Measurements from ENCODE around the gene CYB5D1. TPM values are rescaled to one million over a fixed set of nuclear protein-coding genes. Genes with fewer than 3 reads are reported as not detected.

CYB5D1 gene
- total RNA-seq, 2 experiments from 2014 or later = 18.1 to 24.8 TPM

DNA sequence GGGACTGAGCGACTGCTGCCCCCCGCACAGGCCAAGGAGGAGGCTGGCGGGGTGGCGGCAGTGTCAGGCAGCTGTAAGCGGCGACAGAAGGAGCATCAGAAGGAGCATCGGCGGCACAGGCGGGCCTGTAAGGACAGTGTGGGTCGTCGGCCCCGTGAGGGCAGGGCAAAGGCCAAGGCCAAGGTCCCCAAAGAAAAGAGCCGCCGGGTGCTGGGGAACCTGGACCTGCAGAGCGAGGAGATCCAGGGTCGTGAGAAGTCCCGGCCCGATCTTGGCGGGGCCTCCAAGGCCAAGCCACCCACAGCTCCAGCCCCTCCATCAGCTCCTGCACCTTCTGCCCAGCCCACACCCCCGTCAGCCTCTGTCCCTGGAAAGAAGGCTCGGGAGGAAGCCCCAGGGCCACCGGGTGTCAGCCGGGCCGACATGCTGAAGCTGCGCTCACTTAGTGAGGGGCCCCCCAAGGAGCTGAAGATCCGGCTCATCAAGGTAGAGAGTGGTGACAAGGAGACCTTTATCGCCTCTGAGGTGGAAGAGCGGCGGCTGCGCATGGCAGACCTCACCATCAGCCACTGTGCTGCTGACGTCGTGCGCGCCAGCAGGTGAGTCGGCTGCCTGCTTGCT is 8.6 kb upstream of the CYB5D1 start:
- intact Hi-C loops (cut with micrococcal nuclease; ENCODE audit: unreplicated experiment) = no loop called here
- no peak overlapping the region for H3K27ac ChIP-seq (ENCODE audit: low read depth, low read length, poor library complexity, severe bottlenecking)
- no peak for DNase-seq (ENCODE audit: low spot score)
- no peaks in the 10 kb centered on the region for H3K9me2 ChIP-seq (ENCODE audit: insufficient read depth, low read length)
- H3K4me3 ChIP-seq (ENCODE audit: low read depth, low read length, poor library complexity, severe bottlenecking) = no peak overlapping the region
- POLR2A ChIA-PET = no interaction called here
- peaks cover 28% of the 10 kb centered on the region for H3K4me1 ChIP-seq (ENCODE audit: insufficient read depth, low read length, poor library complexity, severe bottlenecking)
- H3K9me3 ChIP-seq (ENCODE audit: low read length) = no peaks in the 10 kb centered on the region
- CTCF ChIA-PET (ENCODE audit: unreplicated experiment) = no interaction called here
- BruUV-seq (replicated peaks) = no TSS peak
- no peak overlapping the region for H3K4me2 ChIP-seq (ENCODE audit: low read length)
- H4K20me1 ChIP-seq (ENCODE audit: insufficient read depth, low read length) = 0 out of 2 replicates have a peak, but pooled peaks cover 8% of the 10 kb centered on the region
- H3K79me2 ChIP-seq (ENCODE audit: insufficient read depth, low read depth, low read length) = peaks cover 12% of the 10 kb centered on the region; the same call in 1 of the 2 replicates
- TF ChIP-seq, protein P1, sequence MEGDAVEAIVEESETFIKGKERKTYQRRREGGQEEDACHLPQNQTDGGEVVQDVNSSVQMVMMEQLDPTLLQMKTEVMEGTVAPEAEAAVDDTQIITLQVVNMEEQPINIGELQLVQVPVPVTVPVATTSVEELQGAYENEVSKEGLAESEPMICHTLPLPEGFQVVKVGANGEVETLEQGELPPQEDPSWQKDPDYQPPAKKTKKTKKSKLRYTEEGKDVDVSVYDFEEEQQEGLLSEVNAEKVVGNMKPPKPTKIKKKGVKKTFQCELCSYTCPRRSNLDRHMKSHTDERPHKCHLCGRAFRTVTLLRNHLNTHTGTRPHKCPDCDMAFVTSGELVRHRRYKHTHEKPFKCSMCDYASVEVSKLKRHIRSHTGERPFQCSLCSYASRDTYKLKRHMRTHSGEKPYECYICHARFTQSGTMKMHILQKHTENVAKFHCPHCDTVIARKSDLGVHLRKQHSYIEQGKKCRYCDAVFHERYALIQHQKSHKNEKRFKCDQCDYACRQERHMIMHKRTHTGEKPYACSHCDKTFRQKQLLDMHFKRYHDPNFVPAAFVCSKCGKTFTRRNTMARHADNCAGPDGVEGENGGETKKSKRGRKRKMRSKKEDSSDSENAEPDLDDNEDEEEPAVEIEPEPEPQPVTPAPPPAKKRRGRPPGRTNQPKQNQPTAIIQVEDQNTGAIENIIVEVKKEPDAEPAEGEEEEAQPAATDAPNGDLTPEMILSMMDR (conservative IDR thresholded peaks at IDR 0.05; ENCODE audit: low read length) = no peak
- no peak for TF ChIP-seq EZH2phosphoT487 (IDR thresholded peaks at IDR 0.05; ENCODE audit: borderline replicate concordance, low read depth, low read length)
- peaks cover 79% of the 10 kb centered on the region for H3K36me3 ChIP-seq (ENCODE audit: insufficient read depth, low read length)
- H2AFZ ChIP-seq (ENCODE audit: low read length) = no peak overlapping the region

DNA sequence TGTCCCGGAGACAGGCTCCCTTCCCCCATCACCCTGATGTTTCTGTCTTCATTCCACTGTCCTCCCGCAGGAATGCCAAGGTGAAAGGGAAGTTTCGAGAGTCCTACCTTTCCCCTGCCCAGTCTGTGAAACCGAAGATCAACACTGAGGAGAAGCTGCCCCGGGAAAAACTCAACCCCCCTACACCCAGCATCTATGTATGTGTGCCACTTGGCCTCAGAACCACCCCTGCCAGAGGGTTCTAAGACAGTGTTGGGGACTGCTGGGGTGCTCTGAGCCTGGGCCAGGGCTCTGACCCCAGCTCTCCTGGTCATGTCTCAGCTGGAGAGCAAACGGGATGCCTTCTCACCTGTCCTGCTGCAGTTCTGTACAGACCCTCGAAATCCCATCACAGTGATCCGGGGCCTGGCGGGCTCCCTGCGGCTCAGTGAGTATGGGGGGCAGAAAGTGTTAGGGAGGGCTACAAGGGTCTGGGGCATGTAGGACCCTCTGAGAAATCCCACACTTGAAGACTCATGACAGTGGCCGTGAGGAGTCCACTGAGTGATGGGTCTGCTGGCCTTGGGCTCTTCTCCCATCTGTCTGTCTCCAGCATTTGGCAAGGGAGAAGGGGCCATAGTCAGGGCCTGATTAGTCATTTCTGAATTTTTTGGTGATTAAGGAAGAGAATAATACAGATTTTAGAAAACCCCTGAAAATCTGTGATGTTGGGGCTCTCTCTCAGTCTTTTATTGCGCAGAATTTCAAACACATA is 7.9 kb upstream of the CYB5D1 start:
- Histone ChIP-seq H3K27ac (ENCODE audit: low read depth, low read length, poor library complexity, severe bottlenecking) (peak overlapping the region; percentile 42), H4K20me1 (ENCODE audit: insufficient read depth, low read length) (0 out of 2 replicates have a peak, but pooled peaks cover 7% of the 10 kb centered on the region), H2AFZ (ENCODE audit: low read length) (no peak overlapping the region), H3K9me3 (ENCODE audit: low read length) (no peaks in the 10 kb centered on the region), H3K9me2 (ENCODE audit: insufficient read depth, low read length) (no peaks in the 10 kb centered on the region), H3K36me3 (ENCODE audit: insufficient read depth, low read length) (peaks cover 79% of the 10 kb centered on the region), H3K4me2 (ENCODE audit: low read length) (peak overlapping the region; percentile 80; the same call in 1 of the 2 replicates), H3K4me3 (ENCODE audit: low read depth, low read length, poor library complexity, severe bottlenecking) (no peak overlapping the region), H3K79me2 (ENCODE audit: insufficient read depth, low read depth, low read length) (peaks cover 7% of the 10 kb centered on the region; the same call in 1 of the 2 replicates), H3K4me1 (ENCODE audit: insufficient read depth, low read length, poor library complexity, severe bottlenecking) (peaks cover 27% of the 10 kb centered on the region)
- POLR2A ChIA-PET = no interaction called here
- DNase-seq (ENCODE audit: low spot score) = no peak
- CTCF ChIA-PET (ENCODE audit: unreplicated experiment) = no interaction called here
- TF ChIP-seq EZH2phosphoT487 (IDR thresholded peaks at IDR 0.05; ENCODE audit: borderline replicate concordance, low read depth, low read length) = no peak
- TF ChIP-seq, protein P1 (conservative IDR thresholded peaks at IDR 0.05; ENCODE audit: low read length) = no peak
- intact Hi-C loops (cut with micrococcal nuclease; ENCODE audit: unreplicated experiment) = no loop called here
- BruUV-seq (replicated peaks) = no TSS peak

Measured in OCI-LY7 (cell line).